Measurements from ENCODE around the gene SMOC2.

DNA sequence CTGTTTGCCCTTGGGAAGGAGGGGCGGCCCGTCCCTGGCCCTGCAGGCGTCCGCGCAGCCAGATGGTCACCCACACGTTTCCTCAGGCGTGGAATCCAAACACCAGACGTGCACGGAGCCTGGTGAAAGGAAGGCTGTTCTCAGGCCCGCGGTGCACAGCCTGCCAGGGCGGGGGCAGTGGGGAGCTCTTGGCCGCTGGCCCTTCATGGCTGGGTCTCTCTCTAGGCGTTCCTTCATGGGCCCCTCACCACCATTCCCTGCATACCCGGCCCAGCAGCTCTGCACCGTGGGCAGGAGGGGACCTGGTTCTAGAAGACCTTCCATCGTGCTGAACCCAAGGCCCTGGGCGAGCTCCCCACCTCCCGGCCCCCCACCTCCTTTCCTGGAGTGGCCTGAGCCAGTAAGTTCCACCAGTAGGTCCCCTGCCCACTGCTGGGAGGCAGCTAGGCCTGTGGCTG lies 30.4 kb upstream of the SMOC2 start:
- TF ChIP-seq, protein P1, sequence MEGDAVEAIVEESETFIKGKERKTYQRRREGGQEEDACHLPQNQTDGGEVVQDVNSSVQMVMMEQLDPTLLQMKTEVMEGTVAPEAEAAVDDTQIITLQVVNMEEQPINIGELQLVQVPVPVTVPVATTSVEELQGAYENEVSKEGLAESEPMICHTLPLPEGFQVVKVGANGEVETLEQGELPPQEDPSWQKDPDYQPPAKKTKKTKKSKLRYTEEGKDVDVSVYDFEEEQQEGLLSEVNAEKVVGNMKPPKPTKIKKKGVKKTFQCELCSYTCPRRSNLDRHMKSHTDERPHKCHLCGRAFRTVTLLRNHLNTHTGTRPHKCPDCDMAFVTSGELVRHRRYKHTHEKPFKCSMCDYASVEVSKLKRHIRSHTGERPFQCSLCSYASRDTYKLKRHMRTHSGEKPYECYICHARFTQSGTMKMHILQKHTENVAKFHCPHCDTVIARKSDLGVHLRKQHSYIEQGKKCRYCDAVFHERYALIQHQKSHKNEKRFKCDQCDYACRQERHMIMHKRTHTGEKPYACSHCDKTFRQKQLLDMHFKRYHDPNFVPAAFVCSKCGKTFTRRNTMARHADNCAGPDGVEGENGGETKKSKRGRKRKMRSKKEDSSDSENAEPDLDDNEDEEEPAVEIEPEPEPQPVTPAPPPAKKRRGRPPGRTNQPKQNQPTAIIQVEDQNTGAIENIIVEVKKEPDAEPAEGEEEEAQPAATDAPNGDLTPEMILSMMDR (IDR thresholded peaks at IDR 0.05 in 2 of 3, conservative IDR thresholded peaks at IDR 0.05 in 1 of 3; ENCODE audit: borderline replicate concordance in 1 of 3, insufficient read depth in 1 of 3, low read depth in 2 of 3, low read length in 2 of 3), result no peak
- TF ChIP-seq, protein P2, sequence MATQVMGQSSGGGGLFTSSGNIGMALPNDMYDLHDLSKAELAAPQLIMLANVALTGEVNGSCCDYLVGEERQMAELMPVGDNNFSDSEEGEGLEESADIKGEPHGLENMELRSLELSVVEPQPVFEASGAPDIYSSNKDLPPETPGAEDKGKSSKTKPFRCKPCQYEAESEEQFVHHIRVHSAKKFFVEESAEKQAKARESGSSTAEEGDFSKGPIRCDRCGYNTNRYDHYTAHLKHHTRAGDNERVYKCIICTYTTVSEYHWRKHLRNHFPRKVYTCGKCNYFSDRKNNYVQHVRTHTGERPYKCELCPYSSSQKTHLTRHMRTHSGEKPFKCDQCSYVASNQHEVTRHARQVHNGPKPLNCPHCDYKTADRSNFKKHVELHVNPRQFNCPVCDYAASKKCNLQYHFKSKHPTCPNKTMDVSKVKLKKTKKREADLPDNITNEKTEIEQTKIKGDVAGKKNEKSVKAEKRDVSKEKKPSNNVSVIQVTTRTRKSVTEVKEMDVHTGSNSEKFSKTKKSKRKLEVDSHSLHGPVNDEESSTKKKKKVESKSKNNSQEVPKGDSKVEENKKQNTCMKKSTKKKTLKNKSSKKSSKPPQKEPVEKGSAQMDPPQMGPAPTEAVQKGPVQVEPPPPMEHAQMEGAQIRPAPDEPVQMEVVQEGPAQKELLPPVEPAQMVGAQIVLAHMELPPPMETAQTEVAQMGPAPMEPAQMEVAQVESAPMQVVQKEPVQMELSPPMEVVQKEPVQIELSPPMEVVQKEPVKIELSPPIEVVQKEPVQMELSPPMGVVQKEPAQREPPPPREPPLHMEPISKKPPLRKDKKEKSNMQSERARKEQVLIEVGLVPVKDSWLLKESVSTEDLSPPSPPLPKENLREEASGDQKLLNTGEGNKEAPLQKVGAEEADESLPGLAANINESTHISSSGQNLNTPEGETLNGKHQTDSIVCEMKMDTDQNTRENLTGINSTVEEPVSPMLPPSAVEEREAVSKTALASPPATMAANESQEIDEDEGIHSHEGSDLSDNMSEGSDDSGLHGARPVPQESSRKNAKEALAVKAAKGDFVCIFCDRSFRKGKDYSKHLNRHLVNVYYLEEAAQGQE (IDR thresholded peaks at IDR 0.05; ENCODE audit: low read depth), result no peak
- no peak for TF ChIP-seq EGR1 (IDR thresholded peaks at IDR 0.05; ENCODE audit: low read depth)
- no peak for TF ChIP-seq JUND (IDR thresholded peaks at IDR 0.05)
- TF ChIP-seq, protein P3, sequence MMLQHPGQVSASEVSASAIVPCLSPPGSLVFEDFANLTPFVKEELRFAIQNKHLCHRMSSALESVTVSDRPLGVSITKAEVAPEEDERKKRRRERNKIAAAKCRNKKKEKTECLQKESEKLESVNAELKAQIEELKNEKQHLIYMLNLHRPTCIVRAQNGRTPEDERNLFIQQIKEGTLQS (IDR thresholded peaks at IDR 0.05), result no peak
